MCF 10A (cell line): ENCODE data around the gene PLA2G4B. TPM values are rescaled to one million over a fixed set of nuclear protein-coding genes. Genes with fewer than 3 reads are reported as not detected.

Experiments used
- BruUV-seq: library from RNA; stranded (reverse); fragments of 400-500 nt; replicated peaks from 2 replicates; lab custom pipeline; 2021; lab: Mats Ljungman, UMichigan
- CTCF ChIA-PET: fragments of 300-600 bp; sonication (Branson Sonifier 250); formaldehyde crosslinking; extraction: SDS; loops from one replicate; lab custom pipeline; 2021; ENCODE audit warnings: antibody characterized with exemption, inconsistent platforms; lab: Yijun Ruan, JAX
- POLR2A ChIA-PET: fragments of 300-600, 350-650 bp; sonication (Branson Sonifier 250); formaldehyde crosslinking; extraction: SDS; loops from one replicate; lab custom pipeline; 2020; ENCODE audit warnings: antibody characterized with exemption, inconsistent platforms; lab: Yijun Ruan, JAX
- DNase-seq: peaks from one replicate; pipeline ENCODE4 v3.0.0-alpha.2; 2018; ENCODE audit not compliant: unreplicated experiment
- H3K27ac Mint-ChIP-seq: one replicate; pipeline ENCODE4 v1.8.0; 2022; ENCODE audit warnings: mild to moderate bottlenecking, low read depth, mixed read lengths; ENCODE audit not compliant: unreplicated experiment
- H3K27me3 Mint-ChIP-seq: one replicate; pipeline ENCODE4 v1.8.0; 2022; ENCODE audit warnings: mixed read lengths; ENCODE audit not compliant: insufficient read depth, unreplicated experiment
- H3K36me3 Mint-ChIP-seq: one replicate; pipeline ENCODE4 v1.8.0; 2022; ENCODE audit warnings: mild to moderate bottlenecking, moderate library complexity, mixed read lengths; ENCODE audit not compliant: insufficient read depth, unreplicated experiment
- H3K4me1 Mint-ChIP-seq: one replicate; pipeline ENCODE4 v1.8.0; 2022; ENCODE audit warnings: mixed read lengths; ENCODE audit not compliant: insufficient read depth, unreplicated experiment
- H3K4me3 Mint-ChIP-seq: one replicate; pipeline ENCODE4 v1.8.0; 2022; ENCODE audit warnings: mild to moderate bottlenecking, moderate library complexity, mixed read lengths; ENCODE audit not compliant: unreplicated experiment
- H3K9me3 Mint-ChIP-seq: one replicate; pipeline ENCODE4 v1.8.0; 2022; ENCODE audit warnings: mixed read lengths; ENCODE audit not compliant: unreplicated experiment
- CTCF ChIP-seq: fragments of 200-600 bp; IDR thresholded peaks from one replicate; pipeline ENCODE4 v1.8.0; 2022; ENCODE audit warnings: antibody characterized with exemption, mild to moderate bottlenecking; ENCODE audit not compliant: unreplicated experiment
- intact Hi-C: fragments of 100-400 bp; cut with micrococcal nuclease; formaldehyde crosslinking; loops from 2 replicates; pipeline ENCODE4 v1.14.1; 2022
- total RNA-seq: library from RNA; stranded (reverse); gene quantifications from 2 replicates; pipeline ENCODE4 v1.2.3, GENCODE V29; 2022

Gene PLA2G4B
- total RNA-seq, 1 experiment from 2014 or later: 3.8 TPM

GRCh38 chr15:41806291-41807181 is 32.1 kb upstream of the PLA2G4B start:
- Mint-ChIP-seq H3K36me3 (peaks cover 9% of the 10 kb centered on the region), H3K4me1 (peaks cover 30% of the 10 kb centered on the region), H3K9me3 (no peaks in the 10 kb centered on the region), H3K4me3 (no peak overlapping the region), H3K27me3 (no peaks in the 10 kb centered on the region), H3K27ac (peak overlapping the region; percentile 99)
- POLR2A ChIA-PET: interaction anchor here (0.6 to 15.9 kb wide), 12 partner anchors 10 to 1705 kb away, joined by 3 to 486 read pairs (median 4); partner anchors contain the start of genes EHD4, JMJD7, MAPKBP1 and PLA2G4B
- TF ChIP-seq CTCF: peak; percentile 20
- BruUV-seq: no TSS peak
- CTCF ChIA-PET: interaction anchor here (0.5 to 8.2 kb wide), 16 partner anchors 9 to 274 kb away, joined by 3 to 147 read pairs (median 4); partner anchors contain the start of gene MAPKBP1
- DNase-seq: peak; percentile 94
- intact Hi-C loops: loop anchor here (1.0 to 2.0 kb wide), 2 partner anchors 32 to 340 kb away; partner anchors contain the start of gene MAPKBP1

GRCh38 chr15:41809121-41809520 is 29.5 kb upstream of the PLA2G4B start:
- TF ChIP-seq CTCF: no peak
- ChIA-PET CTCF (interaction anchor here (0.6 to 6.6 kb wide), 4 partner anchors 13 to 40 kb away, joined by 3 to 249 read pairs (median 22); partner anchors contain the start of gene MAPKBP1), POLR2A (interaction anchor here (0.7 to 15.9 kb wide), 3 partner anchors 19 to 113 kb away, joined by 3 to 486 read pairs (median 3); partner anchors contain the start of gene MAPKBP1)
- Mint-ChIP-seq H3K4me3 (no peak overlapping the region), H3K36me3 (peaks cover 16% of the 10 kb centered on the region), H3K4me1 (peaks cover 27% of the 10 kb centered on the region), H3K27ac (no peak overlapping the region), H3K27me3 (no peaks in the 10 kb centered on the region), H3K9me3 (no peaks in the 10 kb centered on the region)
- intact Hi-C loops: no loop called here
- no peak for DNase-seq
- BruUV-seq: no TSS peak

GRCh38 chr15:41809526-41810220 is 29.0 kb upstream of the PLA2G4B start:
- Mint-ChIP-seq H3K4me1 (peaks cover 22% of the 10 kb centered on the region), H3K27ac (peak overlapping the region; percentile 42), H3K9me3 (no peaks in the 10 kb centered on the region), H3K27me3 (no peaks in the 10 kb centered on the region), H3K4me3 (no peak overlapping the region), H3K36me3 (peaks cover 22% of the 10 kb centered on the region)
- ChIA-PET POLR2A (interaction anchor here (0.7 to 15.9 kb wide), 2 partner anchors 34 to 114 kb away, joined by 3 to 486 read pairs; partner anchors contain the start of gene MAPKBP1), CTCF (interaction anchor here (0.7 to 6.6 kb wide), 4 partner anchors 12 to 252 kb away, joined by 3 to 249 read pairs (median 22); partner anchors contain the start of gene MAPKBP1)
- DNase-seq: no peak
- intact Hi-C loops: no loop called here
- no peak for TF ChIP-seq CTCF
- BruUV-seq: no TSS peak
